Subcutaneous abdominal adipose tissue (tissue), 5 donors: ENCODE results near the gene CASP2.

Experiments used
- H3K27ac ChIP-seq: one replicate; pipeline ENCODE4 v1.7.0; 2013; ENCODE audit warnings: low read depth, mild to moderate bottlenecking, inconsistent platforms, low read length, moderate library complexity
- H3K27me3 ChIP-seq, 5 donors: one replicate each; pipeline ENCODE4 v1.7.0; 2013; ENCODE audit warnings: low read length in 5 of 5, inconsistent platforms in 1 of 5; ENCODE audit not compliant: control insufficient read depth in 5 of 5, insufficient read depth in 4 of 5
- H3K36me3 ChIP-seq, 5 donors: one replicate each; pipeline ENCODE4 v1.7.0; 2013; ENCODE audit warnings: low read length in 5 of 5; ENCODE audit not compliant: control insufficient read depth in 5 of 5, insufficient read depth in 5 of 5
- H3K4me1 ChIP-seq, 5 donors: one replicate each; pipeline ENCODE4 v1.7.0; 2013; ENCODE audit warnings: low read length in 5 of 5, mild to moderate bottlenecking in 3 of 5, moderate library complexity in 1 of 5; ENCODE audit not compliant: control insufficient read depth in 5 of 5, insufficient read depth in 5 of 5
- H3K4me3 ChIP-seq, 5 donors: one replicate each; pipeline ENCODE4 v1.7.0; 2013; ENCODE audit warnings: low read length in 5 of 5, low read depth in 1 of 5
- H3K9ac ChIP-seq, 5 donors: one replicate each; pipeline ENCODE4 v1.7.0; 2013; ENCODE audit warnings: low read length in 5 of 5, mild to moderate bottlenecking in 4 of 5, moderate library complexity in 3 of 5
- H3K9me3 ChIP-seq, 5 donors: one replicate each; pipeline ENCODE4 v1.7.0; 2013; ENCODE audit warnings: low read length in 5 of 5; ENCODE audit not compliant: control insufficient read depth in 5 of 5
- donor health status: healthy.
- donor health status: healthy.
- donor health status: healthy.
- donor health status: healthy.
- donor health status: healthy.

CASP2 gene

DNA sequence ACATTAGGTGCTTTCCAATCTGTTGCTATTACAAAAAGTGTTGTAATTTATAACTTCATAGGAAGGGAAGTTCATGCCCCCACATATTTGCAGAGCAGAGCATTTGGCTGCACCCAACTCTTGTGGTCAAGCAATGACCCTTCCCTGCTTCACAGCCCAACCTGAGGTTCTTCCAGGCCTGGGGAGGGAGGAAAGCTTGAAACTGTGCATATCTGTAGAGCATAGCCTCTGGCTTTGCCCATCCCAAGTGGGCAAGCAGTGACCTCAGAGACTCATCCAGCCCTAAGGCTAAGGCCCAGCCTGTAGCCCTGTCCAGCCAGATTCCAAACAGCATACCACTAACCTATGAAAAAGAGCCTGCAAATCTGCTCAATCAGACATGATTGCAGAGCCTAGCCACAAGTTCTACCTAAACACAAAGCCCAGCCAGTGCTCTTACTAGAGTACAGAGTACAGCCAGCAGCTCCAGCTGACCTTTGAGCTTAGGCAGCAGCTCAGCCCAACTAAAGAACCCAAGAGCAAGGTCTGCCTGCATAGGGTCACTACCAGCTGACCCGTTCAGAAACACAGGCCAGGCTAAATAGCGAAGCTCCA is 39.3 kb upstream of the CASP2 start:
- H3K4me3 ChIP-seq: no peak overlapping the region
- peaks cover 0 to 7% (median 0%) of the 10 kb centered on the region in 5 donors for H3K27me3 ChIP-seq
- no peak overlapping the region for H3K27ac ChIP-seq
- H3K36me3 ChIP-seq: no peaks in the 10 kb centered on the region
- H3K9ac ChIP-seq: no peak overlapping the region
- H3K9me3 ChIP-seq: no peaks in the 10 kb centered on the region
- H3K4me1 ChIP-seq: no peaks in the 10 kb centered on the region

DNA sequence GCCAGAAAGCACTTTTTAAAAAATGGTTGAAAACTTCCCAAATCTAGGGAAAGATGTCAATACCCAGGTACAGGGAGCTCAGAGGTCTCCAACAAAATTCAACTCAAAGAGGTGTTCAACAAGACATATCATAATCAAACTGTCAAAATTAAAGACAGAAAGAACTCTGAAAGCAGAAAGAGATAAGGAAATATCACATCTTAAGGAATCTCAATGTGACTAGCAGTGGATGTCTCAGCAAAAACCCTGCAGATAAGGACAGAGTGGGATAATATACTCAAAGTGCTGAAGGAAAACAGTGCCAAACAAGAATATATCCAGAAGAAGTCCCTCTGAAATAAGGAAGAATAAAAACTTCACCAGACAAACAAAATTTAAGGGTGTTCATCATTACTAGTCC is 38.0 kb upstream of the CASP2 start:
- peaks cover 0 to 4% (median 0%) of the 10 kb centered on the region in 5 donors for H3K27me3 ChIP-seq
- no peak overlapping the region for H3K27ac ChIP-seq
- no peaks in the 10 kb centered on the region for H3K36me3 ChIP-seq
- no peak overlapping the region for H3K4me3 ChIP-seq
- H3K9me3 ChIP-seq: no peaks in the 10 kb centered on the region
- H3K4me1 ChIP-seq: no peaks in the 10 kb centered on the region
- no peak overlapping the region for H3K9ac ChIP-seq

DNA sequence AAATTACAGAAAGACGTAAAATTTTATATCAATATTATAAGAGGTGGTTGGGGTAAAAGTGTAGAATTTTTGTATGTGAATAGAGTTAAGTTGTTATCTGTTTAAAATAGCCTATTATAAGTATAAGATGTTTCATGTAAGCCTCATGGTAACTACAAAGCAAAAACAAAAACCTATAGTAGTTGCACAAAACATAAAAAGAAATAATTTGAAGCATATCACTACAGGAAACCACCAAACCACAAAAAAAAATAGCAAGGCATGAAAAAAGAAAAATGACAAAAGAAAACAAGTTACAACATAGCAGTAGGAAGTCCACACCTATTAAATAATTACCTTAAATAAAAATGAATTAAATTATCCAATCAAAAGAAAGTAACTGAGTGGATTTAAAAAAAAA is 37.3 kb upstream of the CASP2 start:
- Histone ChIP-seq H3K9ac (no peak overlapping the region), H3K4me1 (no peaks in the 10 kb centered on the region), H3K27me3 (peaks cover 0 to 4% (median 0%) of the 10 kb centered on the region in 5 donors), H3K4me3 (no peak overlapping the region), H3K27ac (no peak overlapping the region), H3K36me3 (no peaks in the 10 kb centered on the region), H3K9me3 (no peaks in the 10 kb centered on the region)

DNA sequence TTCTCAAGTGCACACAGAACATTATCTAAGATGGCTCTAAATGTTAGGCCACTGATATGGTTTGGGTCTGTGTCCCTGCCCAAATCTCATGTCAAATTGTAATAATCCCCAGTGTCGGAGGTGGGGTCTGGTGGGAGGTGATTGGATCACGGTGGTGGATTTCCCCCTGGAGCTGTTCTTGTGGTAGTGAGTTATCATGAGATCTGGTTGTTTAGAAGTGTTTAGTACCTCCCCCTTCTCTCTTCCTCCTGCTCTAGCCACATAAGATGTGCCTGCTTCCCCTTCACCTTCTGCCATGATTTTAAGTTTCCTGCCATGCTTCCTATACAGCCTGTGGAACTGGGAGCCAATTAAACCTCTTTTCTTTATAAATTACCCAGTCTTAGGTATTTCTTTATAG is 36.1 kb upstream of the CASP2 start:
- Histone ChIP-seq H3K9me3 (no peaks in the 10 kb centered on the region), H3K9ac (no peak overlapping the region), H3K4me1 (no peaks in the 10 kb centered on the region), H3K27ac (no peak overlapping the region), H3K27me3 (peaks cover 0 to 3% (median 0%) of the 10 kb centered on the region in 5 donors), H3K36me3 (no peaks in the 10 kb centered on the region), H3K4me3 (no peak overlapping the region)

- H3K36me3 ChIP-seq: no peaks in the 10 kb centered on the region
- H3K4me1 ChIP-seq: no peaks in the 10 kb centered on the region
- H3K9me3 ChIP-seq: no peaks in the 10 kb centered on the region
- H3K9ac ChIP-seq: no peak overlapping the region
- no peak overlapping the region for H3K27ac ChIP-seq
- H3K27me3 ChIP-seq: no peaks in the 10 kb centered on the region
- H3K4me3 ChIP-seq: no peak overlapping the region
Observed at GRCh38 chr7:143255564-143255963, 32.6 kb upstream of the CASP2 start.

DNA sequence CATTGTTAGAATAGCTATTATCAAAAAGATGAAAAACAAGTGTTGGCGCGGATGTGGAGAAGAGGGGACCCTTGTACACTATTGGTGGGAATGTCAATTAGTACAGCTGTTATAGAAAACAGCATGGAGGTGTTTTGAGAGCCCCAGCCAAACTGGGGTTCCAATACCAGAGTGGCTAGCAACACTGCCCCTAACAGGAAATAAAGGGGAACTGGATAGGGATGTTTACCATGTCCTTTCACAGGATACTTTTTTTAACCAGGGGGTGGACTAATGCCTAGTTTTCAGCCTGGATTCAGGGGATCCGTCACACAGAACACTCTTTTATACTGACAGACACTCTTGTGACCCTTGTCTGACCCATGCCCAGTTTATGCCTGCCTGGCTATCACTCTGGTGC is 31.8 kb upstream of the CASP2 start:
- Histone ChIP-seq H3K4me1 (no peaks in the 10 kb centered on the region), H3K27me3 (no peaks in the 10 kb centered on the region), H3K4me3 (no peak overlapping the region), H3K27ac (no peak overlapping the region), H3K36me3 (no peaks in the 10 kb centered on the region), H3K9me3 (no peaks in the 10 kb centered on the region), H3K9ac (no peak overlapping the region)

- Histone ChIP-seq H3K27ac (no peak overlapping the region), H3K27me3 (no peaks in the 10 kb centered on the region), H3K4me3 (no peak overlapping the region), H3K4me1 (no peaks in the 10 kb centered on the region), H3K36me3 (no peaks in the 10 kb centered on the region), H3K9me3 (no peaks in the 10 kb centered on the region), H3K9ac (no peak overlapping the region)
Observed at GRCh38 chr7:143256932-143257331, 31.2 kb upstream of the CASP2 start.

DNA sequence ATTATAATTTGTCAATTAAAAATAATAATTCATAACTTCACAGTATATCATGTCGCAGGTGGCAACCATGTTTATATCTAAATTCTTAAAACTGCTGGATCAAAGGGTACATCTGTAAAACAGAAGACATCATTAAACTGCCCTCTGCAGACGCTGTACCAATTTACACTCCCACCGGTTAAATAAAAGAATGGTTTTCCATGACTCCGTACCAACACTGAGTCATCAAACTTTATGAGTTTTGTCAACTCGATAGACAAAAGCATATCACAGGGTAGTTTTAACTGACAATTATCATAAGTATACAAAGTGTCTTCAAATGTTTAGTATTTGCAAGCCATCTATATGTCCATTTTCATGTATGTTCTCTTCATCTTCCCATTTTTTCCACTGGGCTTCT is 30.6 kb upstream of the CASP2 start:
- H3K9me3 ChIP-seq: no peaks in the 10 kb centered on the region
- no peak overlapping the region for H3K27ac ChIP-seq
- H3K36me3 ChIP-seq: no peaks in the 10 kb centered on the region
- H3K9ac ChIP-seq: no peak overlapping the region
- H3K4me3 ChIP-seq: no peak overlapping the region
- no peaks in the 10 kb centered on the region for H3K27me3 ChIP-seq
- H3K4me1 ChIP-seq: no peaks in the 10 kb centered on the region

DNA sequence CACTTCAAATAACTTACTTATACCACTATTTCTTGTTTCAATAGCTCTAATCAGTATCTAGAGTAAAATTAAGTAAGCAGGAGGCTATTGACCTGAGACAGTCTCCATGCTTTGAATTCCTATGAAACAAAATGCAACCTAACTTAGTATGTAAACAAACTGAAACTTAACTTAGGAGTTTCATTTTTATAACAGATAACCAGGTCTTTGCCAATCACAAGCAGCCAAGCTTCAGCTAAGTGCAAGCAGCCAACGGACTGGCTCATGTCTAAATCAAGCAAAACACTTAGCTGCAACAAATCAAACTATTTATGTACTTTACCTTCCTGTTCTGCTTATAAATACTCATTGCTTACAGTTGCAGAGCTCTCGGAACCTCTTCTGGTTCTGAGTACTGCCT is 29.3 kb upstream of the CASP2 start:
- Histone ChIP-seq H3K27me3 (no peaks in the 10 kb centered on the region), H3K4me1 (peaks cover 0 to 8% (median 6%) of the 10 kb centered on the region in 5 donors), H3K27ac (no peak overlapping the region), H3K9ac (no peak overlapping the region), H3K4me3 (no peak overlapping the region), H3K36me3 (no peaks in the 10 kb centered on the region), H3K9me3 (no peaks in the 10 kb centered on the region)

DNA sequence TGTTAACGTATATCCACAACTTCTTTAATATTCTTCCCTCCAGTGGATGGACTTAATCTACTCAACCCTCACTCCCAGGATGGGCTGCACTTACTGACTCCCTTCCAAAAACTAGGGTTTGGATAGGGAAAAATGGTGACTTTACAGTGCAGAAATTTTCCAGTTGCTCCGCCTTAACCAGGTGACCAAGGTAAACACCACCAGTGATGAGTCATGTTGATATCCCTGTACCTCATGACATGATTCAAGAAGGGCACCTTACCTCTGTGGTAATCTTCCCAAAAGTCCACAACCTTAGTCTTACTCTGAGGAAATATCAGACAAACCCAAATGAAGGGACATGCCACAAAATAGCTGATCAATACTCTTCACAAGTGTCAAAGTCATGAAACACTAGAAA is 28.4 kb upstream of the CASP2 start:
- H3K4me1 ChIP-seq: peaks cover 0 to 17% (median 16%) of the 10 kb centered on the region in 5 donors
- H3K27me3 ChIP-seq: no peaks in the 10 kb centered on the region
- no peak overlapping the region for H3K27ac ChIP-seq
- no peak overlapping the region for H3K4me3 ChIP-seq
- H3K9ac ChIP-seq: no peak overlapping the region
- H3K9me3 ChIP-seq: no peaks in the 10 kb centered on the region
- peaks cover 0 to under 1% (median 0%) of the 10 kb centered on the region in 5 donors for H3K36me3 ChIP-seq

DNA sequence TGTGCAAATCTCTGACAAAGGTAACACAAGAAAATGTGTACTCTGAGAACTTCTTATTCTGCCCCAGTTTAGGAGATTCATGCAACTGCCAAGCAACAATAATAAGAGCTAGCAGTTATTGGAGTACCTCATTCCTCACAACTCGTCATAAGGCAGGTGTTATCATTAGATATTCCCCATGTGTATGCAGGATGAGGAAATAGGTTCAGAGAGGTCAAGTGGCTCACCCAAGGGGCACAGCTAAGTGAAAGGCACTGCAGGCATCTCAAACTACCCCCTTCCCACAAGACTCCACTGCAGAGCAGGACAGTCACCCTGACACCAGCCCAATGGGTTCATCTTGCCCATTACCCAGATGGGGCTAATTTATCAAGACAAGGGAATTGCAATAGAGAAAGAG is 26.2 kb upstream of the CASP2 start:
- H3K27me3 ChIP-seq: no peaks in the 10 kb centered on the region

More for the DNA sequence above, 26.2 kb upstream of the CASP2 start:
- Histone ChIP-seq H3K4me3 (no peak overlapping the region), H3K4me1 (peaks cover 2 to 24% (median 21%) of the 10 kb centered on the region in 5 donors), H3K36me3 (peaks cover 3 to 16% (median 5%) of the 10 kb centered on the region in 5 donors), H3K9me3 (no peaks in the 10 kb centered on the region), H3K9ac (no peak overlapping the region), H3K27ac (no peak overlapping the region)
